Amniotic epithelial cell (primary cell): ENCODE measurements around the gene HSPA1A.
"Not testable (repeated sequence)": the region's sequence is repeated elsewhere in the genome, so short reads cannot be mapped to it uniquely, and the experiment has no call there.

Source experiments
- DNase-seq: peaks from one replicate; pipeline ENCODE4 v3.0.0-alpha.2; 2010; ENCODE audit warnings: low read depth

HSPA1A gene

GRCh38 chr6:31811645-31812044 is 3.7 kb upstream of the HSPA1A start:
- no peak for DNase-seq

DNA sequence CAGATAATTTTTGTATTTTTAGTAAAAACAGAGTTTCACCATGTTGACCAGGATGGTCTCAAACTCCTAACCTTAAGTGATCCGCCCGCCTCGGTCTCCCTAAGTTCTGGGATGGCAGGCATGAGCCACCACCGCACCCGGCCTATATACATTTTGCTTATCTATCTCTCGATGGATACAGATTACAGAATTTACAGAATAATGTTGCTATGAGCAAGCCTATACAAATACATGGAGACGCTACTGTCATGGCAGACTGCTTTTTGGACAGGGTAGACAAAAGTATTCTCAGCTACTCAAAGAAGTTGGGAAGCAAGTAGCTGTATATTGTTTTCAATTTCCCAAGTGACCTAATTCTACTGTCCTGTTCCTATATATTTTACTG is 1.9 kb upstream of the HSPA1A start:
- DNase-seq: no peak

DNA sequence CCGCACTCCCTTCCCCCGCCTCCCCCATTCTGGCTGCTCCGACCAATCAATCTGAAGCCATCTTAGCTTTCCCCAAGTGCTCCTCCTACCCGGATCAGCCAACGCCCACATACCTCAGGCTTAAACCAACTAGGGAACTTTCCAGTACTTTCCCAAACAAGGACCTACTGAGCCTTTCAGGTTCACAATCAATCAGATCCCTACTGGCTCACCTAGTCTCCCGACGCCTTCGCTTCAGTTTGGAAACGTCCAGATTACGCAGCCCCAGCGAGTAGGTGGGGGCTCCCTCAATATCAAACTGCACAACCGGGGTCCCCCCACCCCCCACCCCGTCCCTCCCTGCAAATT is 692 bp upstream of the HSPA1A start:
- peak; percentile 99 for DNase-seq

- DNase-seq: not testable (repeated sequence)
Measured at GRCh38 chr6:31817133-31817928, 2.0 kb downstream of the HSPA1A start.

- DNase-seq: not testable (repeated sequence)
Measured at GRCh38 chr6:31817929-31818511, 2.7 kb downstream of the HSPA1A start.

- DNase-seq: no peak
Measured at GRCh38 chr6:31819871-31820299, 4.5 kb downstream of the HSPA1A start.

DNA sequence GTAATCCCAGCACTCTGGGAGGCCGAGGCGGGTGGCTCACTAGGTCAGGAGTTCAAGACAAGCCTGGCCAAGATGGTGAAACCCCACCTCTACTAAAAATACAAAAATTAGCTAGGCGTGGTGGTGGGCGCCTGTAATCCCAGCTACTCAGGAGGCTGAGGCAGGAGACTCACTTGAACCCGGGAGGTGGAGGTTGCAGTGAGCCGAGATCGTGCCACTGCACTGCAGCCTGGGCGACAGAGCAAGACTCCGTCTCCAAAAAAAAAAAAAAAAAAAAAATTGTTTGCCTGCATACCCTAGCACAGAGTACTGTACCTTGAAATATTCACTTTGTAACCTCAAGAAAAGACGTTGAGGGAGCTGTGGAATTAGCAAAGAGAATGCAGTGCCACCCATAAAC is 5.1 kb downstream of the HSPA1A start:
- DNase-seq: not testable (repeated sequence)

DNA sequence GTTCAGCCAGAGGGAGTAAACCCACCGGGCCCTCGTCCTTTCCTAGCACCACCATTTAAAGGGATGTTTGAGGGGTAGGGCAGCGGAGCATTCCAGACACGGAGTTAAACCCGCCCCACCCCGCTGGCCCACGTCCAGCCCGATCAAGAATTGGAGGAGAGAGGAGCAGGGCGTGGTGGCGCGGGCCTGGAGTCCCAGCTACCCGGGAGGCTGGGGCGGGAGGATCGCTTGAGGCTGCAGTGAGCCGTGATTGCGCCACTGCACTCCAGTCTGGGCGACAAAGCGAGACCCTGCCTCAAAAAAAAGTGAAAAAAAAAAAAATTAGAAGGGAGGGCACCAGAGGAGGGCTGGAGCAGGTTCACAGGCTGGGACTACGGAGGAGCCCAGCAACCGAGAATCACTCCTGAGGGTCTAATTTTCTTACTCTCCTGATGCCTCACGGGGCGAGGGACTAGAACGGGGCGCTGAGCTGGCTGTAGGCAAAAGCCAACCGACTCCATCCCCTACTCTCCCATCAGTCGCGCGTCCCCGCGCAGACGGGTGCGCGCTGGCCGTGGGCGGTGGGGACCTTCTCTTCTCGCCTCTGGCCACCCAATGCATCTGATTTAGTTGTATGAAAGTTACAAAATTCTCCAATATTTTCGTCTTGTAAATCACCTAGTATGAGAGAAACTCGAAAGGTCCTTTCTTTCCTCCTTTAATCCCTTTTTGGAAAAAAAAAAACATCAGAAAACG is 6.1 kb downstream of the HSPA1A start:
- DNase-seq: no peak

DNA sequence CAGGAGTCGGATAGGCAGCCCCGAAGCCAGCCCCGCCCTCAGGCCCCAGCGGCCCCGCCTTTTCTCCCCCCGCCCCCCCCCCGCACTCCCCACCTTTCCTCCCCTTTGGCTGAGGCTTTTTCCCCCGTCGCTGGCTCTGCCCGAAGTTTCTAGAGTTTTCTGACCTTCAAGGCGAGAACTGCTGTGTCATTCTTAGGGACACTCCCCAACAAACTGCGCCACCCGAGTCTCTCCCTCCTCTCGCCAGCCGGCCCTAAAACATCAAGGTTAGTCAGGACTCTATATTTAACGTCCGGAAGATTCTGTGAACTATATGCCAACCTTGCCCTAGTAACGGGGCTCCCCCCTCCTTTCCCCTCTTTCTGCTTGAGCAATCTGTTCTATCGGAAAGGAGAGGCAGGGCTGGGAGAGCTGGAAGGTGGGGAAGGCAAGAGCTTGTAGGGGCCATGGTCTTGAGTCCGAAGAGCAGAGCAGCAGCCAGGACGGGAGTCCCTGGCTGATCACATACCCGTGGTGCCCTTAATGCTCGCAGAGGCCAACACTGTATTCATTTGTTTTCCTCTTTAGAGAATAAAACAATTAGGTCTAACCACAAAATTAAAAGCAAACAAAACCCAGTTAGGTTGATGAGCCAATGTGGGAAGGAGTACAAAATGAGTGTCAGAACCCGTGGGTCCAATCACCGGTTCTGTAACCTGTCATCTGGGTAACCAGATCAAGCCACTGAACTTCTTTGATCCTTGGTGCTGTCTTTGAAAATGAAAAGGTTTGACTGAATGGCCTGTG is 6.9 kb downstream of the HSPA1A start:
- peak; percentile 78 for DNase-seq

DNA sequence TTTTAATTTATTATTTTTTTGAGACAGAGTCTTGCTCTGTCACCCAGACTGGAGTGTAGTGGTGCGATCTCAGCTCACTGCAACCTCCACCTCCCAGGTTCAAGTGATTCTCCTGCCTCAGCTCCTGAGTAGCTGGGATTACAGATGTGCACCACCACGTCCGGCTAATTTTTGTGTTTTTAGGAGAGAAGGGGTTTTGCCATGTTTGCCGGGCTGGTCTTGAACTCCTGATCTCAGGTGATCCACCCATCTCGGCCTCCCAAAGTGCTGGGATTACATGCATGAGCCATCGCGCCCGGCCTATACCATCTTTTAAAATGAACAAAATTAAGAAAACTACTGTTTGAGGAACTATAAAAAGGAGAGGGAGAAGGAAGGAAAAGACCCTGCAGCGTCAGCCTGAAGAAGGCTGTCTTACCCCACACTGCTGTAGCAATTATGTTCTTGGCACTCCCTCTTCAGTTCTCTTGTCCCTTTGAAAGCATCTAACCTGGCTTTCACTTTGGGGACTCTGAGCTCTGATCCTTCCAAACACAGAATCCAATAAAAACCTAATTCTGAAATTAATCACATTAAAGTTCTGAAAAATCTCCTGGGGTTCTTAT is 8.4 kb downstream of the HSPA1A start:
- not testable (repeated sequence) for DNase-seq

DNA sequence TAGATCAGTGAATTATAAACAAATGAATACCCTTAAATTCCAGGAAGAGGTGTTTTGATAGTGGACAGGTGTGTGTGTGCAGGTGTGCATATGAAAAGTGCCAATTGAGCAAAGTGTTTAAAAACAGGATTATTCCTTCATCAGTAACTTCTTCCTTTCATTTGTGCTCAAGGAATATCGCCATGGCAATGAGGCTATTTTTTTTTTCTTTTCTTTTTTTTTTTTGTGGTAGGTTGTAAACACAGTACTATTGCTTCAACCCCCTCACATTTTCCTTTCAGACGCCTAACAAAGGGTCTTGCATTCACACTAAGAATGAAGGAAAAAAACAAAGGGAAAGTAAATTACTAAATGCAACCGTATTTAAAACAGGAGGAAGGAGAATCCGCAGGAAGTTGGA is 10.2 kb downstream of the HSPA1A start:
- DNase-seq: no peak

DNA sequence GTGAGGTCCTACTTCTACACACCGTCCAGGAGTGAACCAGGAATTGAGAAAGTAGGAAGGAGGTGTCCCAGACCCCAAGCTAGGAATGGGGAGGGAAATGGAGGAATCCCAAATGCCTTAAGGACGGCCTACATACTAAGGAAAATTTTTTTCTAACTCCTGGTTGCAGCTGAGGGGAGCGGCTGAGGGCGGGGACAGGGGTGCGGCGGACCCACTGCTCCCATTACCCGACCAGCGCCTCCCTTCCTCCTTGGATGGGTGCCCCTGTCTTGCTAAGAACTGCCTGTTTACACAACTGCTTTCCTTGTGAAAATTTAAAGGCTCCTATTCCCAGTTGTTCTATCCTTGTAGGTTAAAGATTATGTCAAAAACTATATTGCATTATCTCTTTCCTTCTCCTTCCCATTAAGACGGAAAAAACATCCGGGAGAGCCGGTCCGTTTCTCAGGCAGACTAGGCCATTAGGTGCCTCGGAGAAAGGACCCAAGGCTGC is 11.5 kb downstream of the HSPA1A start:
- no peak for DNase-seq

- peak; percentile 100 for DNase-seq
Measured at GRCh38 chr6:31827286-31828079, 12.1 kb downstream of the HSPA1A start, which contains the start of gene HSPA1B. HSPA1B (plus strand) TSS chr6:31827738; CDS start chr6:31827951, 213 bp downstream.

- peak; percentile 54 for DNase-seq
Measured at GRCh38 chr6:31829633-31830283, 14.4 kb downstream of the HSPA1A start.

DNA sequence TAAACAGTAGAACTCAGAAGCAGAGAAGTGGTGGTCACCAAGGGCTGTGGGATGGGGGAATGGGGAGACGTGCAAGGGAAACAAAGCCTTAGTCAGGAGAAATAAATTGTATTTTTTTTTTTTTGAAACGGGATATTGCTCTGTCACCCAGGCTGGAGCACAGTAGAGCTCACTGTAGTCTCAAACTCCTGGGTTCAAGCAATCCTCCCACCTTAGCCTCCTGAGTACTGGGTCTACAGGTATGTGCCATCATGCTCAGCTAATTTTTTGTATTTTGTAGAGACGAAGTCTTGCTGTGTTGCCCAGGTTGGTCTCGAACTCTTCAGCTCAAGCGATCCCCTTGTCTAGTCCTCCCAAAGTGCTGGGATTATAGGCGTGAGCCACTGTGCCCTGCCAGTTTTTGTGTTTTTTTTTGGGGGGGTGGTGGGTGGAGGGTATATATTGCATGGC is 15.6 kb downstream of the HSPA1A start:
- no peak for DNase-seq

DNA sequence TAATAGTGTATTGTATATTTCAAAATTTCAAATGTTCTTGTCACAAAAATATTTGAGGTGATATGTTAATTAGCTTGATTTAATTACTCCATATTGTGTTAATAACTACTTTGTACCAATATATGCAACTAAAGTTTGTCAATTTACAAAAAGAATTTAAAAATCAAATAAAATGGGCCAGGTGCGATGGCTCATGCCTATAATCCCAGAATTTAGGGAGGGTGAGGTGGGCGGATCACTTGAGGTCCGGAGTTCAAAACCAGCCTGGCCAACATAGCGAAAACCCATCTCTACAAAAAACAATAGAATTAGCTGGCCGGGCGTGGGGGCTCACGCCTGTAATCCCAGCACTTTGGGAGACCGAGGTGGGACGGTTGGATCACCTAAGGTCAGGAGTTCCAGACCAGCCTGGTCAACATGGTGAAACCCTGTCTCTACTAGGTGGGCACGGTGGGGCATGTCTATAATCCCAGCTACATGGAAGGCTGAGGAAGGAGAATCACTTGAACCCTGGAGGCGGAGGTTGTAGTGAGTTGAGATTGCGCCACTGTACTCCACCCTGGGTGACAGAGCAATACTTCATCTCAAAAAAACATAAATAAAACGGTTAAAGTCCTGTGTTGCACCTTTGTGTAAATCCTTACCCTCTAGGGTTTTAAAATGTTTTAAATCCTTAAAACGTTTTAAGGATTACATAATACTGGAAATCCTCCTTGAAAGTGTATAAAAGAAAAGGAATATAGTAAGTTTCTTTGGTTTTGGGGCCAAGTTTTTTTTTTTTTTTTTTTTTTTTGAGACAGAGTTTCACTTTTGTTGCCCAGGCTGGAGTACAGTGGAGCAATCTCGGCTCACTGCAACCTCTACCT is 16.2 kb downstream of the HSPA1A start:
- no peak for DNase-seq

- peak; percentile 81 for DNase-seq
Measured at GRCh38 chr6:31834367-31835250, 19.3 kb downstream of the HSPA1A start.

DNA sequence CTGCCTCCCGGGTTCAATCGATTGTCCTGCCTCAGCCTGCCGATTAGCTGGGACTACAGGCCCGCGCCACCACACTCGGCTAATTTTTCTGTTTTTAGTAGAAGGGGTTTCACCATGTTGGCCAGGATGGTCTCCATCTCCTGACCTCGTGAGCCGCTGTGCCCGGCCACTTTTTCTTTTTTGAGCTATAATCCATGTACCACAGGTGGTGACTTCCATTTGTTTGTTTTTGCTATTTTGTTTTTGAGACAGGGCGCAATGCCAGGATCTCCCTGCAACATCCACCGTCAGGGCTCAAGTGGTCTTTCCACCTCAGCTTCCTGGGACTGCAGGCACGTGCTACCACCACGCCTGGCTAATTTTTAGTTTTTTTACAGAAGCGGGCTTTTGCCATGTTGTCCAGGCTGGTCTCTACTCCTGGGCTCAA is 20.7 kb downstream of the HSPA1A start:
- no peak for DNase-seq
